Measurements from ENCODE around the gene SLC22A14.

DNA sequence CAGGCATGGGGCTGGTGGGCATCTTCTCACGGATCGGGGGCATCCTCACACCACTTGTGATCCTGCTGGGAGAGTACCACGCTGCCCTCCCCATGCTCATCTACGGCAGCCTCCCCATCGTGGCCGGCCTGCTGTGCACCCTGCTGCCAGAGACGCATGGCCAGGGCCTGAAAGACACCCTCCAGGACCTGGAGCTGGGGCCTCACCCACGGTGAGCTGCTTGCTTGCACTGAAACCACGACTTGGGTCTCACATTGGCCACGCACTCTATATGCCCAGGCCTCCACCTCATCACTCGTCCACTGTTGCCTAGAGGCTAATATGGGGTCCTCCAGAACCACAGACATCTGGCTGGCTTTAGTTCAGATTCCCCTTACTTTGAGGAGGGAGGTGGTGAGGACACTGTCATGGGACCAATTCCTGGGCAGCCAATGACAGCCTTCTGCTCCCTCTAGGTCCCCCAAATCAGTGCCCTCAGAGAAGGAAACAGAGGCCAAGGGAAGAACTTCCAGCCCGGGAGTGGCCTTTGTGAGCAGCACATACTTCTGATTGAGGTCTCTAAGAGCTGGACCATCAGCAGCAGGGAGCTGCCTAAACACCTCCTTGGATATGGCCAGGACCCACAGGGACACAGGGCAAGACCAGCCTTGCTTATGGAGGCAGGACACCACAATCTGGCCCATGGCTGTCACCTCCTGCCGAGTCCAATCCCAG lies 5.0 kb upstream of the SLC22A14 start:
- TF ChIP-seq, protein P1, sequence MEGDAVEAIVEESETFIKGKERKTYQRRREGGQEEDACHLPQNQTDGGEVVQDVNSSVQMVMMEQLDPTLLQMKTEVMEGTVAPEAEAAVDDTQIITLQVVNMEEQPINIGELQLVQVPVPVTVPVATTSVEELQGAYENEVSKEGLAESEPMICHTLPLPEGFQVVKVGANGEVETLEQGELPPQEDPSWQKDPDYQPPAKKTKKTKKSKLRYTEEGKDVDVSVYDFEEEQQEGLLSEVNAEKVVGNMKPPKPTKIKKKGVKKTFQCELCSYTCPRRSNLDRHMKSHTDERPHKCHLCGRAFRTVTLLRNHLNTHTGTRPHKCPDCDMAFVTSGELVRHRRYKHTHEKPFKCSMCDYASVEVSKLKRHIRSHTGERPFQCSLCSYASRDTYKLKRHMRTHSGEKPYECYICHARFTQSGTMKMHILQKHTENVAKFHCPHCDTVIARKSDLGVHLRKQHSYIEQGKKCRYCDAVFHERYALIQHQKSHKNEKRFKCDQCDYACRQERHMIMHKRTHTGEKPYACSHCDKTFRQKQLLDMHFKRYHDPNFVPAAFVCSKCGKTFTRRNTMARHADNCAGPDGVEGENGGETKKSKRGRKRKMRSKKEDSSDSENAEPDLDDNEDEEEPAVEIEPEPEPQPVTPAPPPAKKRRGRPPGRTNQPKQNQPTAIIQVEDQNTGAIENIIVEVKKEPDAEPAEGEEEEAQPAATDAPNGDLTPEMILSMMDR (IDR thresholded peaks at IDR 0.05) = no peak
- no peak for TF ChIP-seq POLR2AphosphoS5 (IDR thresholded peaks at IDR 0.05)
